Measurements from ENCODE around the gene HOXA10.

Gene HOXA10

GRCh38 chr7:27191833-27192545 lies 17.9 kb upstream of the HOXA10 start:
- Histone ChIP-seq H3K4me2 (no peak overlapping the region), H2AFZ (ENCODE audit: low read depth) (no peak overlapping the region), H3K4me3 (IDR thresholded peaks at IDR 0.05; ENCODE audit: insufficient read depth, low read depth, low read length) (no peak overlapping the region), H3K27me3 (ENCODE audit: insufficient read depth, low read depth) (peaks cover 6% of the 10 kb centered on the region; the same call in 1 of the 2 replicates), H3K4me1 (ENCODE audit: low read depth, poor library complexity, severe bottlenecking) (peaks cover 11% of the 10 kb centered on the region), H4K20me1 (ENCODE audit: insufficient read depth) (no peaks in the 10 kb centered on the region), H3K9ac (no peak overlapping the region), H3K27ac (no peak overlapping the region), H3K79me2 (ENCODE audit: insufficient read depth, low read depth) (no peaks in the 10 kb centered on the region), H3K36me3 (ENCODE audit: insufficient read depth) (no peaks in the 10 kb centered on the region)
- no peak for TF ChIP-seq CTCF (conservative IDR thresholded peaks at IDR 0.05; ENCODE audit: low read depth, low read length)

- TF ChIP-seq CTCF (conservative IDR thresholded peaks at IDR 0.05; ENCODE audit: low read depth, low read length) = no peak
- Histone ChIP-seq H3K79me2 (ENCODE audit: insufficient read depth, low read depth) (no peaks in the 10 kb centered on the region), H3K9ac (no peak overlapping the region), H3K27me3 (ENCODE audit: insufficient read depth, low read depth) (peaks cover 8% of the 10 kb centered on the region; the same call in 1 of the 2 replicates), H3K27ac (no peak overlapping the region), H2AFZ (ENCODE audit: low read depth) (no peak overlapping the region), H3K4me2 (no peak overlapping the region), H3K4me1 (ENCODE audit: low read depth, poor library complexity, severe bottlenecking) (peaks cover 9% of the 10 kb centered on the region), H3K4me3 (IDR thresholded peaks at IDR 0.05; ENCODE audit: insufficient read depth, low read depth, low read length) (no peak overlapping the region), H4K20me1 (ENCODE audit: insufficient read depth) (no peaks in the 10 kb centered on the region), H3K36me3 (ENCODE audit: insufficient read depth) (no peaks in the 10 kb centered on the region)
Observed at GRCh38 chr7:27191161-27191731, 17.1 kb upstream of the HOXA10 start.

GRCh38 chr7:27189997-27190748 lies 16.1 kb upstream of the HOXA10 start:
- no peaks in the 10 kb centered on the region for H4K20me1 ChIP-seq (ENCODE audit: insufficient read depth)
- no peaks in the 10 kb centered on the region for H3K79me2 ChIP-seq (ENCODE audit: insufficient read depth, low read depth)
- no peak overlapping the region for H3K9ac ChIP-seq
- no peak overlapping the region for H3K4me2 ChIP-seq
- H3K36me3 ChIP-seq (ENCODE audit: insufficient read depth) = no peaks in the 10 kb centered on the region
- H3K27ac ChIP-seq = no peak overlapping the region
- no peak for TF ChIP-seq CTCF (conservative IDR thresholded peaks at IDR 0.05; ENCODE audit: low read depth, low read length)
- no peak overlapping the region for H2AFZ ChIP-seq (ENCODE audit: low read depth)
- H3K27me3 ChIP-seq (ENCODE audit: insufficient read depth, low read depth) = peaks cover 12% of the 10 kb centered on the region; the same call in 1 of the 2 replicates
- no peak overlapping the region for H3K4me3 ChIP-seq (IDR thresholded peaks at IDR 0.05; ENCODE audit: insufficient read depth, low read depth, low read length)
- H3K4me1 ChIP-seq (ENCODE audit: low read depth, poor library complexity, severe bottlenecking) = peaks cover 8% of the 10 kb centered on the region

GRCh38 chr7:27189295-27189996 lies 15.3 kb upstream of the HOXA10 start:
- Histone ChIP-seq H3K9ac (no peak overlapping the region), H3K79me2 (ENCODE audit: insufficient read depth, low read depth) (no peaks in the 10 kb centered on the region), H3K27ac (no peak overlapping the region), H4K20me1 (ENCODE audit: insufficient read depth) (no peaks in the 10 kb centered on the region), H2AFZ (ENCODE audit: low read depth) (no peak overlapping the region), H3K4me1 (ENCODE audit: low read depth, poor library complexity, severe bottlenecking) (peaks cover 8% of the 10 kb centered on the region), H3K36me3 (ENCODE audit: insufficient read depth) (no peaks in the 10 kb centered on the region), H3K4me3 (IDR thresholded peaks at IDR 0.05; ENCODE audit: insufficient read depth, low read depth, low read length) (no peak overlapping the region), H3K4me2 (no peak overlapping the region), H3K27me3 (ENCODE audit: insufficient read depth, low read depth) (peaks cover 12% of the 10 kb centered on the region; the same call in 1 of the 2 replicates)
- TF ChIP-seq CTCF (conservative IDR thresholded peaks at IDR 0.05; ENCODE audit: low read depth, low read length) = no peak
